PC-9 (cell line): ENCODE data around the gene PITPNM2.

Experiments
- EZH2 ChIP-seq: fragments of 200-600 bp; sonication (generic); IDR thresholded peaks from 2 replicates; pipeline ENCODE4 v1.8.0; 2017; ENCODE audit warnings: antibody characterized with exemption, low read depth
- TF ChIP-seq, protein P1 (sequence below): fragments of 200-600 bp; sonication (generic); conservative IDR thresholded peaks from 2 replicates; pipeline ENCODE4 v1.6.1; 2017; ENCODE audit warnings: mixed run types, antibody characterized with exemption, mild to moderate bottlenecking, moderate library complexity

DNA sequence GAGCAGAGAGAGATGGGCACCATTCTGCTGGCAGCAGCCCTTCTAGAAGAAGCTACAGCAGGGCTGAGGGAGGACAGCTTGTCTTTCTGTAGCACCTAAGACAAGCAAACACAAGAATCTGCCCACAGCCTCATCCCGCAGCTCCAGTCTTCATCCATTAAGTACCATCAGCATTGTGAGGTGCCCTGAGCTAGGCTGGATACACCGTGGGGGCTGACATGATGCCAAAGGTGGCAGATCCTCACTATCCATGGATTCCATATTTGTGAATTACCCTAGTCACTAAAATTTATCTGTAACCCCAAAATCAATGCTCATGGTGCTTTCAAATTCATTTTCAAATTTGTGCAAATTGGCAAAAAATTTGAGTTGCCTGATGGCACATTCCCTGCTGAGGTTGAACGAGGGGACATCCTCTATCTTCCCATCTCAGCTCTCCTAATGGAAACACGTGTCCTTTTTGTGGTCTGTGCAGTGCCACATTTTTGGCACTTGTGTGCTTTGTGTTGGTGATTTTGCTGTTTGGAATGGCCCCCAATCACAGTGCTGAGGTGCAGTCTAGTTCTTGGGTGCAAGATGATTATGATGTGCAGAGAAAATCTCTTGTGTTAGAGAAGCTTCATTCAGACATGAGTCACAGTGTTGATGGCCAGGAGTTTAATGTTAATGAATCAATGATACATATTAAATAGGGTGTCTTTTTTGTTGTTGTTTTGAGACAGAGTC is 7.0 kb downstream of the PITPNM2 start:
- TF ChIP-seq, protein P1, sequence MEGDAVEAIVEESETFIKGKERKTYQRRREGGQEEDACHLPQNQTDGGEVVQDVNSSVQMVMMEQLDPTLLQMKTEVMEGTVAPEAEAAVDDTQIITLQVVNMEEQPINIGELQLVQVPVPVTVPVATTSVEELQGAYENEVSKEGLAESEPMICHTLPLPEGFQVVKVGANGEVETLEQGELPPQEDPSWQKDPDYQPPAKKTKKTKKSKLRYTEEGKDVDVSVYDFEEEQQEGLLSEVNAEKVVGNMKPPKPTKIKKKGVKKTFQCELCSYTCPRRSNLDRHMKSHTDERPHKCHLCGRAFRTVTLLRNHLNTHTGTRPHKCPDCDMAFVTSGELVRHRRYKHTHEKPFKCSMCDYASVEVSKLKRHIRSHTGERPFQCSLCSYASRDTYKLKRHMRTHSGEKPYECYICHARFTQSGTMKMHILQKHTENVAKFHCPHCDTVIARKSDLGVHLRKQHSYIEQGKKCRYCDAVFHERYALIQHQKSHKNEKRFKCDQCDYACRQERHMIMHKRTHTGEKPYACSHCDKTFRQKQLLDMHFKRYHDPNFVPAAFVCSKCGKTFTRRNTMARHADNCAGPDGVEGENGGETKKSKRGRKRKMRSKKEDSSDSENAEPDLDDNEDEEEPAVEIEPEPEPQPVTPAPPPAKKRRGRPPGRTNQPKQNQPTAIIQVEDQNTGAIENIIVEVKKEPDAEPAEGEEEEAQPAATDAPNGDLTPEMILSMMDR, result no peak
- TF ChIP-seq EZH2, result no peak
